CD4-positive, alpha-beta T cell treated with Interleukin-15 for 4 hours (primary cell): ENCODE results near the gene CFAP45.

Experiments
- DNase-seq: peaks from one replicate; pipeline ENCODE4 v3.0.0-alpha.2; 2020; ENCODE audit warnings: low spot score

Gene CFAP45

DNA sequence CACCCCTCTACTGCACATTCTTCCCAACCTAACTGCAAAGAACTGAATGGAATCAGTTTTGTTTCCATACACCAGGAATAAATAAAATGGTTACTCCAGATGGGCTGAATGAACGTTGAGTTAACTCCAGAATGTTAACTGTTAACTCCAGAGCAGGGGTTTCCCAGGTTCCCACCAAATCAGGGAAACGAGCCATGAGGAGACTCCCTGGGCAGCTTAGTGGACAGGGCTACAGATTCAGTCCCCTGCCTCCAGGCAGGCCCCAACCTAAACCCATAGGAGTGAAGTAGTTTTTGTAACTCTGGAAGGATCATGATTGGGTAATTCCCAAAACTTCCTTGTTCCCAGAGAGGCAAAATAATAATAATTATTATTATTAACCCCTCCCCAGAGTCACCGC, 51.6 kb downstream of the CFAP45 start:
- no peak for DNase-seq

DNA sequence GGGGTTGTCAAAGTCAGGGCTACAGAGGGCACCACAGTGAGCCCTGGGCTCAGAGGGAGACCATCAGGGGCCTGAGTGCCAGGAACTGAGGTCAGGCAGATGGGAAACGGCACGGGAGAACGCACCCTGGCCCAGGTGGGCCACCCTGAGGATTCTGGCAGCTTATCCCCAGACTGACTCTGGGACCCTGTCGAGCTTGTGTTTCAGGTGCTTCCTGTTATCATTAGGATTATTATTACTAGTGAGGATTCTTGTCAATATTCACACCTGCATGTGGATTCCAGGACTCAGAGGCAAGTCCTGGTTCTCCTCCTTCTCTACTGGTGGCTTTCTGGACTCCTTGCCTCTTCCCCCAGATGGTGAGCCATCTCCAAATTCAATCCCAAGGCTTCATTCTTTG, 52.7 kb downstream of the CFAP45 start:
- DNase-seq: no peak

DNA sequence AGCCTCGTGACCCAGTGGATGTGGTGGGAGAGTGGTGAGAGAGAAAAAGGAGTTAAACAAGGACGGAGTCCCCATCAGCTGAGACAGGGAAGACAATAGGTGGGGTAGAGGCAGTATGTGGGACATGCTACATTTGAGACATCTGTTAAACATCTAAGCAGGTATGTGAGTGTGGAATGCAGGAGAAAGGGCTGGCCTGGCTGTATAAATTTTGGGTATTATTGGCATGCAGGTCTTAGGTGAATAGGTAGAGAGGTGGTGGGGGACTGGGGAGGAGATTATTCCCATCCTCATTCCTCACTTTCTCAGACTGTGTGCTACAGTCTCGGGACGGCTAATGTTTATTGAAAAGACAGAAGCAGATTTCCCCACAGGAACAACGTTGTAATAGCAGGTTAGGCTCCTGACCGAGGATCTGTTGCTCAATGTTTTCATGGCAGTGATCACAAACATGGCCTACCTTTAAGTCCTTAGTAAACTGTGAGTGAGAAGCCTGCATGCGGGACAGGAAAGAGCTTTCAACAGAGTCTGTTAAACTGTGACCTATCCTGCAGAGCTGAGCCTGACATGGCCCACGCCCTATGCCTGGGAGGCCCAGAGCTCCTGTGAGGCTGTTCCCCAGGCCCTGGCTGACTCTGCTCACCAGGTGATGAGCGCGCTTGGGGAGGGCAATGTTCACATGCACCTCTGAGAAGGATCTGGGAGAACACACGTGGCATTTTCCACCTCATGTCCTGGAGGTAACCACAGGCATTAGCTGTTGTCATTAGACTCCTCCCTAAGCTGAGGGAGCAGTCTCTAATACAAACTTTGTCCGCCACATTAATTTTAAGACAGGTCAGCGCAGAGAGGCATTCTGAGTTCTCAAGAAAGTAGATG, 54.0 kb downstream of the CFAP45 start:
- no peak for DNase-seq

DNA sequence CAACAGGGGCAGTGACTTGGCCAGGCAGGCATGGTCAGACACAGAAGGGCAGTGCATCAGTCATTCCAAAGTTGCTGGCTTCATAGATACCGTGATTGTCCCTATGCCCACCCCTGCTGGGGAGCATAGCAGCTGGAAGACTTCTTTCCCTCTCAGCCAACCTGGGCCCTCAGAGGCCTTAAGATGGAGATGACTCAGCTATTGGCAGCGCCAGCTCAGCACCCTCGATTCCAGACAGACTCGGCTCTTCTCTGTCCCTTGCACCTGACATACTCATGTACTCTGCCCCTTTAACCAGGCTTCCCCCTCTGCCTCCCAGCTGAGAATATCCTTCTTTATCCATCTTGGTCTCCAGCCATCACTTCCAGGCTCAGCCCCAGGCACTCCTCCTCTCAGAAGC, 56.5 kb downstream of the CFAP45 start:
- DNase-seq: no peak

DNA sequence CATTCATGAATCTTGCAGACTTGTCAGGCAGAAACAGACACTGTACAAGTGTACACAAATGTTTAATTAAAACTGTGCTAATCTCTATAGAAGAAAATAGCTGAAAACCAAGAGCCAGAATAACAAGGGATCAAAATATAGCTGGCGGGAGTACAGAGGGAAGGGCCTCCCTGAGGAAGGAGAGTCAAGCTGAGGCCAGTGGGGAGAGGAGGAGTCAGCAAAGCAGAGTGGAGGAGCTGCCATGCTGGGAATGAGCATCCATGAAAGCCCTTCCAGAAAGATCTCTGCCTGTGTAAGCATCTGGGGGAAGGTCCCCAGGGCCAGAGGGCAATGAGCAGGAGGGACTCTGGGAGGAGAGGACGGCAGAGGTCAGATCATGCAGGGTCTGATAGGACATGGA, 58.2 kb downstream of the CFAP45 start:
- DNase-seq: no peak

DNA sequence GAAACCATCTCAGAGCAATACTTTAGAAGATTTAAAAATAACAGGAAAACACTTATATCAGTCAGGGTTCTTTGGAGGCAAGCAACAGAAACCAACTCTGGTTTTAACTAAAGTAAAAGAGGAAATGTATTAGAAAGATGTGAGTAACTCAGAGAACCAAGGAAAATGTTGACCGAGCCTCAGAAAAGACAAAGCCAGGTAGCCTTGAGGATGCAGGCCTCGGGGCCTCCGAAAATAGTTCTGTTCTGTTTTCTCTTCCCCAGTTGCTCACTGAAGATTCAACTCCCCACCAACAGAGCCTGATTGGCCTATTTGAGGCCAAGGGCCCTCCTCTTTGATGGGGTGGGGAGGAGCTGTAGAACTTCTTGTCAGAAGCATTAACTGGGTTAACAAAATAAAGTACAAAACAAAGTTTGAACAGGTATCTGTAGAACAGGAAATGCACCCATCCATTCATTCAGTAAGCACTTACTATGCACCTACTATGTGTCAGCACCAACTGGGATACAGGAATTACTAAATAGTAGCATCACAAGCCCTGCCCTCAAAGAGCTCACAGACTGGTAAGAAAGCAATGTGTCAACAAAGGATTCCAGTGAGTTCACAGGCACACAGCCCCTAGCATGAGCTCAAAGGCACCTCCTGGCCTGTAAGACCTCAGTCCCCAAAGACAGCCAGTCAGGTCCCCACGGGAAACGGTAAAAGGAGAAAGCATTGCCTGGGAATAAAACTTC, 60.7 kb downstream of the CFAP45 start:
- DNase-seq: no peak

DNA sequence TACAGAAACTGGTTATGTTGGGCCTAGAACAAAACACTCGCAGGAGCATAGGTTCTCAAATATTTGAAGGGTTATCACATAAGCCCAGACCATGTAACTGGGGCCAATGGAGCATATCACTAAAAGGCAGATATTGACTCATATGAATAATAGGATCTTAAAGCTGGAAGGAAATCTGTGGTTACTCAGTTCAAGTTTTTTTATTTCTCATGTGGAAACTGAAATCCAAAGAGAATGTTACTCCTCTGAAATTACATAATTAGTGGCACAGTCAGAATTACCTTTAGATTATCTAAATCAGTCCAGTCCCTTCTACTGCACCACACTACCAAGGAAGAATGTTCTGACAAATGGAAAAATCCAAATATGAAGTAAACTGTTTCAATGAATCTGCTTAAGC, 61.2 kb downstream of the CFAP45 start:
- no peak for DNase-seq

DNA sequence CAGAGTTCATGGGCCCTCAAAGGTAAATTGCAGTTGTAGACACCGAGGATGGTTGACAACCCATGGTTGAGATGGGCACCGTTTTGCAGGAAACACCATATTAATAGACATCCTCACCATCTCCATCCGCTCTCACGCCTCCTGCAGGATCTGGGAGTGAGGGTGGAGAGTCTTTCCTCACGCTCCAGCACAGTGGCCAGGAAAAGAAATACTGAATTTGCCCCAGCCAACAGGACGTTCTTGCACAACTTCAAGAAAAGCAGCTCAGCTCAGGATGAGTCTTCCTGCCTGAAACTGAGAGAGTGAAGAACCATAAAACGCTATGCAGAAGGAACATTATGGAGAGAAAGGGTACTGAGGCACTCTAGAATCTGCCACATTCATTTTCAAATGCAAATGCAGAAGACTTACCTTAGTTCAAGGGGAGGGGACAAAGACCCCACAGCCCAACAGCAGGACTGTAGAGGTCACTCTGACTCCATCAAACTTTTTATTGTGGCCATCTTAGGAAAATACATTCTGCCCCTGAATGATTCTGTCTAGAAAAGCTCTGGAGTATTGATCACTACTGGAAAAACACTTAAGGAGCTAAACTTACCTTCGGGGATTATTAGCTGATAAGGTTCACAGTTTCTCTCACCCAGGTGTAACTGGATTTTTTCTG, 64.0 kb downstream of the CFAP45 start:
- no peak for DNase-seq

DNA sequence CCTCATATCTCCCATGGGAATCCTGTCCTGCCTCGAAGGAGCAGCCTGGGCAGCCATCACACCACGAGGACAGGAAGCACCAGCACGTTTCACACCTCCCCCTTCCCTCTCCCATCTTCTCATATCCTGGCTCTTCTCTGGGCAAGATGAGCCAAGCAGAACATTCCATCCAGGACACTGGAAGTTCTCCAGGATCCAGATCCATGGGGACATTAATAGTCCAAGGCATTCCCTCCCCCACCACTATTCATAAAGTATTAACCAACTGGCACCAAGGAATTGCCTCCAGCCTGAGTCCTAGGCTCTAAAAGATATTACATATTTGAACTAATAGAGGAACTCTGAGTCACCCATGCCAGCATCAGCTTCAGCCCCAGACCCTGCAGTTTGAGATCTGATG, 64.6 kb downstream of the CFAP45 start:
- no peak for DNase-seq

DNA sequence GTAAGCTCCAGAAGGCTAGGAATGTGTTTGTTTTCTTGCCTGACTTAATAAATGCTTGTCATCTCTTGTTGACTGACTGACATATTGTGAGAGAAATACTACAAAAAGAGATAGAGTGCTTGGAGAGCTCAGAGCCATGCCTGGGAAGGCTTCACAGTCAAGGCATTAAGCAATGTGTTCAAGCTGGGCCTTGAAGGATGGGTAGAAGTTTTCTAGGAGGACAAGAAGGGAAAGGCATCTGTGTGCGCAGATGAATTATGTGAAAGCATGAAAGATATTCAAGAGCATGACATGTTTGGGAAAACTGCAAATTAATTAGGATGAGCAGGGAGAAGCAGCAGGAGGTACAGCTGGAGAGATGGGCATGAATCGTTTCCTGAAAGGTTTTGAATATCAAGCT, 67.7 kb downstream of the CFAP45 start:
- DNase-seq: no peak

DNA sequence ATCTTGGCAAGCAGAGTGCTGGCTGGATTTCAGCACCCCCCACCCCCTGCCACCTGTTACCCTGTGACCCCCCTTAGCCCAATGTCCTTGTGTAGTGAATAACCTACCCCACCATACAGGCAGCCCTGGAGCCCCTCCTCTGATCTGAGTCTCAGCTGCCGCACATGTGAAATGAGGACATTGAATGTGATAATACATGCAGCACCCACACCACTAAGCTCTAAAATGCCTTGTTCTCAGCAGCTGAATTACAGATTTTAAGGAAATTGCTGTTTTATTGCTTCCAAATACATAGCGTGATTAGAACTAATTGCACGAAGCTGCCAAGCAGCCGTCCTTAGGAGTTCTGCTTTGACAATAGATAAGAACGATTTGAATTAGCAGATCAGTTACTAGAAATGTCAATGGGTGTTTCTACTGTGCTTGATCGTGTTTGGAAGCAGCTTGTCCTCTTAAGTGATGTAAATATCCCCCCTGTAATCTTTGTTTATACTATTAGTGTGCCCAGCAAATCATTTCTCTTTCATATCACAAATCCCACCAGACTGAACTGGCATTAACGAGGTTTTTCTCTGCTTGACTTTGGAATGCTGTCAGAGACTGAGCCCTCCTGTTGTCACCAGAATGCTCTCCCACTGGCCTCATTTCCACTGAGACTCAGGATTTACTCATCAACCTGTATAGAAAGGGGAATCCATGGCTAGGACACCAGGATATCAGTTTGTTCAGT, 68.4 kb downstream of the CFAP45 start:
- DNase-seq: no peak

DNA sequence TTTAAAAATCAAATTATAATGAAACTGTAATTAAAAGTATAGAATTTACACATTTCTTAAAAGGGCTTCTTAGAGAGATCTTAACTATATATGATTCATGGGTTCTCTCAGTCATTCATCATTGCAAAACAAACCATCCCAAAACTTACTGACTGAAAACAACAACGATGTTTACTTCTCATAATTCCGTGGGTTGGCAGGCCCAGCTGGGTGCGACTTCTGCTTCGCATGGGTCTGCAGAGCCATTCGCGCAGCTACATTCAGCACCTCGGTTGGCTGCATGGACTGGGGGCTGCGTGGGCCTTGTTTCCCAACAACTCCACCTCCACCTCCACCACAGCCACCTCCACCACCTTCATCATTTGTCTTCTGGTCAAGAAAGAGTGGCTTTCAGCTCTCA, 69.2 kb downstream of the CFAP45 start:
- no peak for DNase-seq

DNA sequence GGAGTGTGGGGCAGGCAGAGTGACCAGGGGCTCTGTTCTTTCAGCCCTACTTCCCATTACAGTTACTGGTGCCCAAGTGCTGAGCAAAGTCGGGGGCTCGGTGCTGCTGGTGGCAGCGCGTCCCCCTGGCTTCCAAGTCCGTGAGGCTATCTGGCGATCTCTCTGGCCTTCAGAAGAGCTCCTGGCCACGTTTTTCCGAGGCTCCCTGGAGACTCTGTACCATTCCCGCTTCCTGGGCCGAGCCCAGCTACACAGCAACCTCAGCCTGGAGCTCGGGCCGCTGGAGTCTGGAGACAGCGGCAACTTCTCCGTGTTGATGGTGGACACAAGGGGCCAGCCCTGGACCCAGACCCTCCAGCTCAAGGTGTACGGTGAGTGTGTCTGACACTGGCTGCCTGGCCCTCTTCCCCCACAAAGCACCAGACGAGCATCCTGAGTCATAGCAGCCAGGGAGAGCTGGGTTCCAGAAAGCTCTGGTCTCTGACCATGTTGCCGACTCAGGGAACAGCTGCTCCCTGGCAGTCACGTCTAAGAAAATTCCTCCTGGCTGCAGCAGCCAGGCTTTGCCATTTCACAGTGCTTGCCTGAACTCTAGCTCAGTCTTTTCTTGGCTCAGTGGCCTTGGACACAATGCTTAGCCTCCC, 70.0 kb downstream of the CFAP45 start:
- no peak for DNase-seq

DNA sequence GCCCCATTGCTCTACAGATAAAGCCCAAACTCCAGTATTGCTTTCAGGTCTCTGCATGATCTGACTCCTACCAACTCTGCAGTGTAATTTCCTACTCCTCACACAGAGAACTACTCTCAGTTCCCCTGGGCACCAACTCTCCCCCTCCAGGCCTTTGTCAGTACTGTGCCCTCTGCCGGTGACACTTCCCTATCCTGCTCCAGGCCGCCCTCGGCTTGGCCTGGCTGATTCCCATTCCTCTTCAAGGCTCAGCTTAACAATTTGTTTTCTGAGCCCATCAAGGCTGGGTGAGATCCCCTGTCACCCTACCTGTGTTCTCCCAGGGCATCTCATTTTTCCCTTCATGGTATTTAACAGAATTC, 70.7 kb downstream of the CFAP45 start:
- no peak for DNase-seq

DNA sequence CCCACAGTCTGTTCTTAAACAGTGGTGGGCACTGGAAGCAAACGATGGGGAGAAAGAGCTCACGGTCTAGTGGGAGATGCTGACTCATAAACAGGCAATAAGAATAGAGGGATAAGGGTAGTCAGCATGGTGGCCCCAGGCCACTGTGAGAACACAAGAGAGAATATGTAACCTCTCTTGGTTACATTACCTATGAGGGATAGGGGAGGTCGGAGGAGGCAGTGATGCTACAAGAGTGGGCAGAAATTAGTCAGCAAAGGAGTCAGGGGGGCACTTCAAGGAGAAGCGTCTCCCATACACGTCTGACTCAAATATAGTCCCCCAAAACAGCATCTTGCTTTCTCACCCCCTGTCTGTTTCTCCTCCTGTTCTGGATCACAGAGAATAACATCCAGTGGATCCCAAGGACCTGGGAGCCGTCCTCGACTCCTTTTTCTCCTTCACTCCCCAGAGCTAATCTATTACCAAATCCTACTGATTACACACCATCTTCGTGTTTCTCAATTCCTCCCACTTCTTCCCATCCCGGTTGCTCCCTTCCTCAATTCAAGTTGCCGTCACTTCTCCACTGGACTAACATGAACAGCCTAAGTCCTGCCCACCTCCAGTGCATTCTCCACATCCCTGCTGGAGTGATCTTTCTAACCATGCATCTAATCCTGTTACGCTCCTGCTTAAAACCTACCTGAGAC, 71.2 kb downstream of the CFAP45 start:
- no peak for DNase-seq

DNA sequence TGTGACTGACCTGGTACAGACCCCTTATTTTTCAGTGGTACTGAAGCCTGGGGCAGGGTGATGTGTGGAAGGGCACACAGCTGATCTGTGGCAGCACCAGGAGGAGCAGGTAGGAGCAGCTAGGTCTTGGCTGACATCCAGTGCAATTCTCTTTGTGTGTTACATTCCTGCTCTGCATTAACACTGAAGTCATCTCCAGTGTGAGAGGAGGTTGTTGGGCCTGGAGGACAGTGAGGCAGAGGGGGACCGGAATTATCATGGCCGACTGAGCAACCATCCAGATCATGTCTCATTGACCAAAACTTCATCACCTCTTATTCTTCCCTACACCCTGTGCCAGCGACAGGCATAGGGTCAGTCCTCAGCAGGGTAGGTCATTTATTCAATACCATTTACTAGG, 71.8 kb downstream of the CFAP45 start:
- DNase-seq: no peak

DNA sequence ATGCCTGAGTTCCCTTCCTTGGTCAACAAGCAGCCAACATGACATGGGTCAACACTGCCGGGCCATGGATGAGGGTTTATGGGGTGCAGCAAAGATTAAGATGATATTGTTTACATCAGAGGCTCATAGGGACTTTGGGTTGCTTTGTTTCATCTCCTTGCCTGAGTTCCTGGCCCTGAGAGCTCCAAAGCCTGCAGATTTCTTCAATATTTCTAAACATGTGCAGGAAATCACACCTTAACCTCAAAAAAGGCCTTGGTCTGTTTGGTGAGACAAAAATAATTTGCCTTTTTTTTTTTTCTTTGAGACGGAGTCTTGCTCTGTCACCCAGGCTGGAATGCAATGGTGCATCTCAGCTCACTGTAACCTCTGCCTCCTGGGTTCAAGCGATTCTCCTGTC, 72.4 kb downstream of the CFAP45 start:
- peak; percentile 29 for DNase-seq

DNA sequence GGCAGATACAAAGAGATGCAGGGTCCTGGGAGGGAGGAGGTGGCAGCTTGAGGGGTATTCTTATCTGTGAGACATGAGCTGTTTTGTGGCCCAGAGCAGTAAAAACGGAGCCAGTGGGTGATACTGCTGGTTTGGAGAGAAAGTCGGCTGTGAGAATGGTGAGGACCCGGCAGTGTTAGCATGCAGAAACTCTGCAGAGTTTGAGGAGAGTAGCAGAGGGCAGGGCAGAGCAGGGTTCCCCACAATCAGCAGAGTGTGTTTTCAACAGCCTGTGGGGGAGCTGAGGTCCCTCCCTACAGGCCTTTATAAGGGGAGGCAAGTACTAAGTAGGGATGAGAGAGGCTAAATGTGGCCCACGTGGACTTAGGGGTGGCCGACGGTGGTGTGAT, 72.9 kb downstream of the CFAP45 start:
- DNase-seq: no peak

DNA sequence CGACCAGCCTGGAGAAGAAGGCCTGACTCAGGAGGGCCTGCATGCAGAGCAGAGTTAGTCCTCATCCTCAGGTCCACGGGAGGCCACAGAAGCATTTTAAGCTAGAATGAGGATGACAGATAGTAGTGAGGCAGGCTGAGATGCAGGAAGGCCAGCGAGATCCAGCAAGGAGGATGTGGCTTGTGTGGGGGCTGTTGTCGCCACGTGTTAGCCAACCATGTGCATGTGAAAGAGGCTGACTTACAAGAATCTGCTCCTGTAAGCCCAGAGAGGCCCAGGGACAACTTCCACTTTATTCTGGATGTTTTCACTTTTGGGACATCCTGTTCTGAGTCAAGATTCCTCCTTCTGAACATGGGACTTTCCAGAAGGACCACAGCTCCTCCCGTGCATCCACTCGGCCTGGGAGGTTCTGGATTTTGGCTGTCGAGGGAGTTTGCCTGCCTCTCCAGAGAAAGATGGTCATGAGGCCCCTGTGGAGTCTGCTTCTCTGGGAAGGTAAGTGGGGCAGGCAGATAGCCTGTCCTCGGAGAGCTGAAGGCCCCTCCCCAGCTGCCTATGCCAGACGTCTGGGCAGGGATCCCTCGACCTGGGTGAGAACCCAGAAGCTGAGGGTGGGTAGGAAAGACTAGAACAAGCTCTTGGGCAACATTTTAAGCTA, 73.4 kb downstream of the CFAP45 start, which contains the start of gene SLAMF8:
Gene SLAMF8, plus strand, starts transcription at position 433 of the 661 bp plus-strand sequence. Its CDS starts 26 bp downstream, at position 459.
- DNase-seq: peak; percentile 49

DNA sequence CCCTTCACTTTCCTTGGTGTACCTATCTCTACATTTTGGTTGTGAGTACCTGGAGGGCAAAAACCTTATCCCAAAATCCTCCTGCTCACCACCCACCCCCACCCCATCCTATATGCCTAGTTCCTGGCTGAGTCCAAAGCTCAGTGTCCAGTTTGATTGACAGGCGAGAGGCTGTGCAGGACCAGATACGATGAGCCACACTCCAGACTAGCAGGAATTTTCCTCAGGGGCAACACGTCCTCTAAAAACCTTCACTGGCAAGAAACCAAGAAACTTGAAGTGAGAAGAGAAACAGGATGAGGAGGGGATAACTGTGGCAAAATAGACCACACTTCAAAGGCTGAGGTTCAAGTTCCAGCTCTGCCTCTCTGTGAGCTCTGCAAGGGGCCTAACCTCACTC, 74.4 kb downstream of the CFAP45 start:
- DNase-seq: no peak

DNA sequence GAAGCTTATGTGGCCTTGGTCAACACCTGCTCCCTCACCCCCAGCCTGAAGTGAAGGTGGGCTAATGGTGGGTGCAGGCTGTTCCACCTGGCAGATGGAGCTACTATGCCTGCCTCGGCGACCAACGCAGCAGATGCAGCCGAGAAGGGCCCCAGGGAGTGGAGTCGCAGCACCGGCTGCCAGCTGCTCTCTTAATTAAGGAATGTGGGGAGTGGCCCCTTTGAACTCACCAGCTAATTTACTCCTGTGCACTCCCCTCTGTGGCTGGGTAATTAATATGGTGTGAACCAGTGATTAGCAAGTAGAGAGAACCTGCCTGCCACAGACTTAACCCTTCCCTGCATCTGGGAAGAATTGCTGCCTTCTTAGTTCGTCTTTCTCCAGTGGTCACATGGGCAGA, 76.6 kb downstream of the CFAP45 start:
- no peak for DNase-seq
